Ishikawa (cell line): ENCODE measurements around the gene ATP1B1.

ENCODE experiments used
- CEBPB ChIP-seq: IDR thresholded peaks from 2 replicates; pipeline ENCODE4 v1.6.1; 2012
- CREB1 ChIP-seq: IDR thresholded peaks from 2 replicates; pipeline ENCODE4 v1.6.1; 2012; ENCODE audit warnings: low read depth
- EGR1 ChIP-seq: IDR thresholded peaks from 2 replicates; pipeline ENCODE4 v1.6.1; 2012
- EP300 ChIP-seq: IDR thresholded peaks from 2 replicates; pipeline ENCODE4 v1.6.1; 2012; ENCODE audit warnings: borderline replicate concordance
- FOXM1 ChIP-seq: IDR thresholded peaks from 2 replicates; pipeline ENCODE4 v1.6.1; 2012; ENCODE audit warnings: low read depth, borderline replicate concordance
- NFIC ChIP-seq: IDR thresholded peaks from 2 replicates; pipeline ENCODE4 v1.6.1; 2012
- RAD21 ChIP-seq: IDR thresholded peaks from 2 replicates; pipeline ENCODE4 v1.6.1; 2012; ENCODE audit warnings: low read depth
- TAF1 ChIP-seq: IDR thresholded peaks from 2 replicates; pipeline ENCODE4 v1.6.1; 2012; ENCODE audit warnings: low read depth, mild to moderate bottlenecking
- TCF12 ChIP-seq: IDR thresholded peaks from 2 replicates; pipeline ENCODE4 v1.6.1; 2012; ENCODE audit warnings: low read depth
- TEAD4 ChIP-seq: IDR thresholded peaks from 2 replicates; pipeline ENCODE4 v1.6.1; 2012
- USF1 ChIP-seq: IDR thresholded peaks from 2 replicates; pipeline ENCODE4 v1.6.1; 2012
- YY1 ChIP-seq: IDR thresholded peaks from 2 replicates; pipeline ENCODE4 v1.6.1; 2012; ENCODE audit warnings: low read depth
- ZBTB7A ChIP-seq: IDR thresholded peaks from 2 replicates; pipeline ENCODE4 v1.6.1; 2012; ENCODE audit warnings: low read depth
- TF ChIP-seq, protein P1 (sequence below): IDR thresholded peaks from 2 replicates; pipeline ENCODE4 v1.6.1; 2012; ENCODE audit warnings: low read depth, mild to moderate bottlenecking
- TF ChIP-seq, protein P2 (sequence below): IDR thresholded peaks from 2 replicates; pipeline ENCODE4 v1.6.1; 2012

The ATP1B1 gene

DNA sequence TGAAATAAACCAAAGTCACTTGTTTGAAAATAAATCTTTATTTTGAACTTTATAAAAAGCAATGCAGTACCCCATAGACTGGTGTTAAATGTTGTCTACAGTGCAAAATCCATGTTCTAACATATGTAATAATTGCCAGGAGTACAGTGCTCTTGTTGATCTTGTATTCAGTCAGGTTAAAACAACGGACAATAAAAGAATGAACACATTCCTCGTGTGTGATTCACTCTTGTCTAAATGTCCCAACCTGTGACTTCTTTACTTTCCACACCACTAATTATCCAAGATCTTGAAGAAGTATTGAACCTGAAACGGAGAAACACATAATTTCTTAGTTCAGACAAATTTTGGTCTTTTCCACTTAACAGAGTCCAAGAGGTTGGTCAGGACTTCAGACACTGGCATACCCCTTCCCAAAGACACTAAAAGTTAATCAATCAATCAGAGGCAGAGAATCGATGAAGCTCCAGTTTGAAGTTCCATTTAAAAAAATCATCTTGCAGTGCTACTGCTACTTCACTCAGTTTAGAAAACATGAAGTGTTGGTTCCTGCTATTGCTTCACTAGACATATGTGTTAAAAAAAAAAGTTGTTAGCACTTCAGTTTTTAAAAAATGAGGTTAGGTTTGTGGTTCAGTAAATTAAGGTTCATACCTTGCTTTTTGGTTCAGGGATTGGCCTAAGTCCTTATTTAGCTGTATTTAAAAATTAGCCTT is 26.2 kb downstream of the ATP1B1 start:
- TF ChIP-seq EP300 (peak; percentile 53; the same call in 1 of the 2 replicates), FOXM1 (no peak), EGR1 (no peak), NFIC (peak; percentile 22; the same call in 1 of the 2 replicates), TEAD4 (peak; percentile 59; the same call in 1 of the 2 replicates), CREB1 (no peak)
- TF ChIP-seq, protein P1, sequence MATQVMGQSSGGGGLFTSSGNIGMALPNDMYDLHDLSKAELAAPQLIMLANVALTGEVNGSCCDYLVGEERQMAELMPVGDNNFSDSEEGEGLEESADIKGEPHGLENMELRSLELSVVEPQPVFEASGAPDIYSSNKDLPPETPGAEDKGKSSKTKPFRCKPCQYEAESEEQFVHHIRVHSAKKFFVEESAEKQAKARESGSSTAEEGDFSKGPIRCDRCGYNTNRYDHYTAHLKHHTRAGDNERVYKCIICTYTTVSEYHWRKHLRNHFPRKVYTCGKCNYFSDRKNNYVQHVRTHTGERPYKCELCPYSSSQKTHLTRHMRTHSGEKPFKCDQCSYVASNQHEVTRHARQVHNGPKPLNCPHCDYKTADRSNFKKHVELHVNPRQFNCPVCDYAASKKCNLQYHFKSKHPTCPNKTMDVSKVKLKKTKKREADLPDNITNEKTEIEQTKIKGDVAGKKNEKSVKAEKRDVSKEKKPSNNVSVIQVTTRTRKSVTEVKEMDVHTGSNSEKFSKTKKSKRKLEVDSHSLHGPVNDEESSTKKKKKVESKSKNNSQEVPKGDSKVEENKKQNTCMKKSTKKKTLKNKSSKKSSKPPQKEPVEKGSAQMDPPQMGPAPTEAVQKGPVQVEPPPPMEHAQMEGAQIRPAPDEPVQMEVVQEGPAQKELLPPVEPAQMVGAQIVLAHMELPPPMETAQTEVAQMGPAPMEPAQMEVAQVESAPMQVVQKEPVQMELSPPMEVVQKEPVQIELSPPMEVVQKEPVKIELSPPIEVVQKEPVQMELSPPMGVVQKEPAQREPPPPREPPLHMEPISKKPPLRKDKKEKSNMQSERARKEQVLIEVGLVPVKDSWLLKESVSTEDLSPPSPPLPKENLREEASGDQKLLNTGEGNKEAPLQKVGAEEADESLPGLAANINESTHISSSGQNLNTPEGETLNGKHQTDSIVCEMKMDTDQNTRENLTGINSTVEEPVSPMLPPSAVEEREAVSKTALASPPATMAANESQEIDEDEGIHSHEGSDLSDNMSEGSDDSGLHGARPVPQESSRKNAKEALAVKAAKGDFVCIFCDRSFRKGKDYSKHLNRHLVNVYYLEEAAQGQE = no peak

DNA sequence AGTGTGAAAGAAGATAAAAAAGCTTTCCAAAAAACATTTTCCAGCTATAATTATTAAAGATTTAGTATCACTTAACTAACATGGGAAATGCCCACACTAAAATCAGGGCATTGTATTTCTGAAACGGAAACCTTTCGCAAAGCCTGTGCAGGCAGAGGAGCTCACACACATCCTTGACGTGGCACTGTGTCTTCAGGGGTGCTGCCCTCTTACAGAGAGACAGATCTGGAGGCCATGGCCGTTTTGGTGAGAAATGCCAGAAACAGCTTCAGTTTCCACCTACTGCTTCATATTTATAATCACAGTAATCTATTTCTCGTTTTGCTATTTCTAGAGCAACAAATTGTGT is 26.7 kb downstream of the ATP1B1 start:
- TF ChIP-seq EGR1 (no peak), EP300 (no peak), CEBPB (no peak), TCF12 (no peak), TAF1 (no peak), USF1 (no peak), ZBTB7A (no peak), CREB1 (no peak), RAD21 (no peak), TEAD4 (no peak), NFIC (no peak)
- TF ChIP-seq, protein P2, sequence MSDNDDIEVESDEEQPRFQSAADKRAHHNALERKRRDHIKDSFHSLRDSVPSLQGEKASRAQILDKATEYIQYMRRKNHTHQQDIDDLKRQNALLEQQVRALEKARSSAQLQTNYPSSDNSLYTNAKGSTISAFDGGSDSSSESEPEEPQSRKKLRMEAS = no peak
- TF ChIP-seq, protein P1 = no peak

DNA sequence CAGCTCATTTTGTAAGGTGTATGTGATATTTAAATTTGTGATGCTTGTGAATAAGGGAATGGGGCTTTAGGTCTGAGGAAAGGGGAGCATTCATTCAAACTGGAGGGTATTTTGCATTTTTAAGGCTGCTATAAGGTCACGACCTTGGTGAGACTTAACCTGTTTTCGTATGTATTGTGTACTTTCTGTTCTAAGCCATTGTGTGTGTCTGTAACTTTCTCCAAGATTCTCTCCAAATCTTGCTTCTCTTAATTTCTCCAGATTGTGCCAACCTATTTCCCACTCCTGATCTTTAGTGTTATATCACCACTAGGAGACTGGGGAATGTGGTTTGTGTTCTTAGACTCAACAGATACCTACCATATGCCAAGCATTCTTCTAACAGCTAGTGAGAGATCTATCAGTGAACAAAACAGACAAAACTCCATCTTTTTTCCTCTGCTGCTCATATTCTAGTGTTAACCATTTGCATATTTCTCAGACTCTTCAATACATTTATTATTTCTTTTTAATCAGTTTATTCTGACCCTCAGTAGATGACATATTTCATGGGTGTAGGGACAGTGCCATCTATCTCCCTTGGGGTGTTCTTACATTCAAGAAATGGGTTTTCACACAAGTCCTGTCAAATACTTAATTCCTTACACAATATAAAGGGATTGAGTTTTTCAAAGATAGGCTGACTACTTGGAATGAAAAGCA is 27.5 kb downstream of the ATP1B1 start:
- no peak for TF ChIP-seq YY1
- TF ChIP-seq ZBTB7A = no peak
- no peak for TF ChIP-seq USF1
- TF ChIP-seq EGR1 = no peak
- TF ChIP-seq CREB1 = no peak
- TF ChIP-seq RAD21 = peak; percentile 38

- TF ChIP-seq, protein P1 = no peak
- TF ChIP-seq FOXM1 (no peak), TAF1 (no peak), YY1 (no peak), EP300 (no peak), TCF12 (no peak), ZBTB7A (no peak), RAD21 (no peak), NFIC (no peak), USF1 (no peak), TEAD4 (no peak), EGR1 (no peak), CEBPB (no peak), CREB1 (no peak)
- TF ChIP-seq, protein P2 = no peak
Observed at GRCh38 chr1:169137357-169137756, 30.9 kb downstream of the ATP1B1 start.
